Measurements from ENCODE around the gene CCDC91.

GRCh38 chr12:28268608-28269229, 78.5 kb downstream of the CCDC91 start:
- TF ChIP-seq CTCF (IDR thresholded peaks at IDR 0.05): no peak
- TF ChIP-seq POLR2AphosphoS5 (IDR thresholded peaks at IDR 0.05; ENCODE audit: insufficient read depth in 1 of 2, low read depth in 1 of 2): no peak
- TF ChIP-seq POLR2A (IDR thresholded peaks at IDR 0.05): no peak

All from vagina (tissue), 2 donors.